H1 (cell line): ENCODE measurements around the gene IBSP. TPM values are rescaled to one million over a fixed set of nuclear protein-coding genes. Genes with fewer than 3 reads are reported as not detected.
A peak's percentile ranks its signal among the peaks of the same experiment; 100 is the strongest.

Source experiments
- CTCF ChIA-PET: fragments of 300-600 bp; sonication (Branson Sonifier 250); formaldehyde crosslinking; loops from one replicate; lab custom pipeline; 2021; ENCODE audit not compliant: partially characterized antibody; lab: Charles Lee
- POLR2A ChIA-PET: fragments of 300-600 bp; sonication (Branson Sonifier 250); formaldehyde crosslinking; loops from one replicate; lab custom pipeline; 2021; ENCODE audit warnings: inconsistent platforms; ENCODE audit not compliant: partially characterized antibody; lab: Charles Lee
- DNase-seq, 2 experiments: peaks; one replicate each; pipeline versions ENCODE4 v3.0.0 to v3.0.0-alpha.2; 2010 to 2022; ENCODE audit warnings: low spot score in 2 of 2, low read depth in 1 of 2, mixed read lengths in 1 of 2
- FAIRE-seq: peaks from 2 replicates; lab custom pipeline; 2011; peaks lifted over from hg19 to GRCh38; lab: Jason Lieb, UNC
- H2AFZ ChIP-seq: 2 replicates; pipeline ENCODE4 v1.8.1; 2012; ENCODE audit warnings: low read length, inconsistent platforms
- H2AK5ac ChIP-seq: 2 replicates; pipeline ENCODE4 v1.6.1; 2013; ENCODE audit warnings: low read depth, low read length
- H2BK120ac ChIP-seq: replicated peaks from 2 replicates; pipeline ENCODE3; 2013; ENCODE audit warnings: low read depth, low read length, inconsistent platforms
- H2BK12ac ChIP-seq: 2 replicates; pipeline ENCODE4 v1.6.1; 2013; ENCODE audit warnings: low read depth, low read length
- H2BK15ac ChIP-seq: 2 replicates; pipeline ENCODE4 v1.6.1; 2013; ENCODE audit warnings: low read length
- H2BK20ac ChIP-seq: 2 replicates; pipeline ENCODE4 v1.6.1; 2013; ENCODE audit warnings: low read length
- H2BK5ac ChIP-seq: 2 replicates; pipeline ENCODE4 v1.6.1; 2013; ENCODE audit warnings: low read depth, low read length
- H3K14ac ChIP-seq: 2 replicates; pipeline ENCODE4 v1.6.1; 2013; ENCODE audit warnings: inconsistent platforms; ENCODE audit not compliant: insufficient read length
- H3K18ac ChIP-seq: 2 replicates; pipeline ENCODE4 v1.6.1; 2013; ENCODE audit warnings: low read length; ENCODE audit errors: extremely low read depth
- H3K23ac ChIP-seq: 2 replicates; pipeline ENCODE4 v1.6.1; 2013; ENCODE audit warnings: inconsistent platforms; ENCODE audit not compliant: insufficient read length
- H3K23me2 ChIP-seq: 2 replicates; pipeline ENCODE4 v1.6.1; 2013; ENCODE audit warnings: low read depth, low read length
- H3K27ac ChIP-seq: 2 replicates; pipeline ENCODE4 v1.6.1; 2011; ENCODE audit warnings: low read depth, low read length, inconsistent platforms
- H3K27me3 ChIP-seq, 4 experiments: replicated peaks in 1 of 4; 1 replicate in 1 of 4; 2 replicates in 3 of 4; pipeline versions ENCODE4 v1.6.1 to v1.8.1; 2011 to 2013; ENCODE audit warnings: low read length in 3 of 4, mild to moderate bottlenecking in 3 of 4, inconsistent platforms in 2 of 4, mixed read lengths in 2 of 4, moderate library complexity in 1 of 4; ENCODE audit not compliant: control insufficient read depth in 3 of 4, insufficient read depth in 3 of 4; ENCODE audit errors: extremely low read depth in 1 of 4
- H3K36me3 ChIP-seq, 4 experiments: 2 replicates each; pipeline versions ENCODE4 v1.6.1 to v1.8.1; 2011 to 2013; ENCODE audit warnings: mild to moderate bottlenecking in 4 of 4, low read length in 3 of 4, moderate library complexity in 2 of 4, control low read depth in 1 of 4, inconsistent platforms in 1 of 4; ENCODE audit not compliant: insufficient read depth in 4 of 4, control insufficient read depth in 2 of 4
- H3K4ac ChIP-seq: replicated peaks from 2 replicates; pipeline ENCODE3; 2013; ENCODE audit warnings: low read length, low read depth, mixed read lengths, inconsistent platforms; ENCODE audit not compliant: insufficient read length
- H3K4me1 ChIP-seq, 4 experiments: replicated peaks in 1 of 4; 1 replicate in 1 of 4; 2 replicates in 3 of 4; pipeline versions ENCODE4 v1.6.1 to v1.8.1; 2011 to 2013; ENCODE audit warnings: low read length in 3 of 4, inconsistent platforms in 2 of 4, mixed read lengths in 1 of 4; ENCODE audit not compliant: insufficient read depth in 4 of 4, control insufficient read depth in 3 of 4
- H3K4me2 ChIP-seq, 2 experiments: 2 replicates each; pipeline versions ENCODE4 v1.6.1 to v1.8.1; 2011 to 2013; ENCODE audit warnings: low read depth in 2 of 2, low read length in 2 of 2, control low read depth in 1 of 2, inconsistent platforms in 1 of 2, mild to moderate bottlenecking in 1 of 2; ENCODE audit not compliant: insufficient read depth in 1 of 2
- H3K4me3 ChIP-seq, 4 experiments: fragments of 200-600, 300-600 bp in 1 of 4; sonication (generic), shearing (Covaris generic), sonication (Bioruptor Twin) in 1 of 4; 2 replicates each; pipeline versions ENCODE4 v1.5.1 to v1.8.1; 2011 to 2016; ENCODE audit warnings: low read length in 4 of 4, low read depth in 3 of 4, control low read depth in 2 of 4, inconsistent platforms in 2 of 4, mild to moderate bottlenecking in 2 of 4, mixed read lengths in 1 of 4, moderate library complexity in 1 of 4; ENCODE audit not compliant: insufficient read depth in 2 of 4; ENCODE audit errors: extremely low read depth in 1 of 4
- H3K56ac ChIP-seq: replicated peaks from 2 replicates; pipeline ENCODE3; 2013; ENCODE audit warnings: low read depth, mild to moderate bottlenecking, mixed read lengths, low read length, inconsistent platforms; ENCODE audit not compliant: insufficient read length
- H3K79me1 ChIP-seq: 2 replicates; pipeline ENCODE4 v1.6.1; 2013; ENCODE audit warnings: low read depth, low read length, control low read depth
- H3K79me2 ChIP-seq, 2 experiments: 2 replicates each; pipeline versions ENCODE4 v1.6.1 to v1.8.1; 2012 to 2013; ENCODE audit warnings: low read length in 2 of 2, mild to moderate bottlenecking in 2 of 2, inconsistent platforms in 1 of 2; ENCODE audit not compliant: insufficient read depth in 2 of 2, control insufficient read depth in 1 of 2
- H3K9ac ChIP-seq, 4 experiments: replicated peaks in 1 of 4; 1 replicate in 1 of 4; 2 replicates in 3 of 4; pipeline versions ENCODE4 v1.6.1 to v1.8.1; 2011 to 2013; ENCODE audit warnings: low read depth in 3 of 4, low read length in 3 of 4, control low read depth in 2 of 4, mild to moderate bottlenecking in 2 of 4, moderate library complexity in 2 of 4, inconsistent platforms in 1 of 4; ENCODE audit errors: extremely low read depth in 1 of 4
- H3K9me3 ChIP-seq, 2 experiments: 2 replicates each; pipeline versions ENCODE4 v1.6.1 to v1.8.1; 2012 to 2013; ENCODE audit warnings: mild to moderate bottlenecking in 2 of 2, moderate library complexity in 2 of 2, control low read depth in 1 of 2, inconsistent platforms in 1 of 2, low read depth in 1 of 2, low read length in 1 of 2, mixed read lengths in 1 of 2; ENCODE audit not compliant: insufficient read depth in 2 of 2
- H4K20me1 ChIP-seq, 2 experiments: replicated peaks in 1 of 2; 2 replicates each; pipeline versions ENCODE3 to v1.8.1; 2011 to 2013; ENCODE audit warnings: inconsistent platforms in 2 of 2, low read length in 2 of 2, mild to moderate bottlenecking in 1 of 2; ENCODE audit not compliant: insufficient read depth in 2 of 2, control insufficient read depth in 1 of 2
- H4K5ac ChIP-seq: 2 replicates; pipeline ENCODE4 v1.6.1; 2013; ENCODE audit warnings: low read length, low read depth, mixed read lengths, inconsistent platforms; ENCODE audit not compliant: insufficient read length
- H4K8ac ChIP-seq: 2 replicates; pipeline ENCODE4 v1.8.0; 2013; ENCODE audit warnings: mild to moderate bottlenecking, moderate library complexity, low read length, inconsistent platforms; ENCODE audit not compliant: insufficient read depth; ENCODE audit errors: extremely low read depth
- H4K91ac ChIP-seq: replicated peaks from 2 replicates; pipeline ENCODE3; 2013; ENCODE audit warnings: low read length, mixed read lengths, inconsistent platforms; ENCODE audit not compliant: insufficient read length
- CEBPB ChIP-seq: IDR thresholded peaks from 2 replicates; pipeline ENCODE4 v1.6.1; 2012; ENCODE audit warnings: low read depth, low read length
- KDM4A ChIP-seq: IDR thresholded peaks from one replicate; pipeline ENCODE4 v1.7.1; 2012; ENCODE audit warnings: low read depth, mild to moderate bottlenecking, moderate library complexity, low read length, inconsistent platforms; ENCODE audit not compliant: severe bottlenecking
- POU5F1 ChIP-seq: IDR thresholded peaks from 2 replicates; pipeline ENCODE4 v1.6.1; 2011; ENCODE audit warnings: low read depth, mild to moderate bottlenecking, low read length, moderate library complexity
- TAF7 ChIP-seq: optimal IDR thresholded peaks from 2 replicates; pipeline ENCODE3; 2011; ENCODE audit warnings: low read depth, mild to moderate bottlenecking, inconsistent platforms, low read length, moderate library complexity, borderline replicate concordance
- WGBS, 2 experiments: shearing (Covaris generic) in 1 of 2; methylation state at CpG; one replicate each; pipeline versions ENCODE4 v1.1.6 to v1.1.7; 2013 to 2015; ENCODE audit warnings: low lambda C conversion rate in 2 of 2, mixed read lengths in 2 of 2, inconsistent platforms in 1 of 2, low coverage in 1 of 2, missing lambda C conversion rate in 1 of 2; ENCODE audit not compliant: insufficient replicate concordance in 2 of 2, insufficient coverage in 1 of 2, insufficient read length in 1 of 2; ENCODE audit errors: extremely low coverage in 1 of 2, missing lambda C conversion rate in 1 of 2; 5-methylcytosine and 5-hydroxymethylcytosine counted together
- polyA plus RNA-seq, 7 experiments: library from polyadenylated mRNA; depleted of rRNA in 3 of 7; stranded (reverse) in 5 of 7; unstranded in 2 of 7; fragments of >200 nt in 5 of 7; fragments of 200-250 nt in 2 of 7; gene quantifications; 1 replicate in 5 of 7; 2 replicates in 1 of 7; 4 replicates in 1 of 7; pipeline versions ENCODE4 v1.2.1 to v1.2.3, GENCODE V29; 2011 to 2013; ENCODE audit warnings: missing spikeins in 2 of 7, mixed read lengths in 2 of 7
- total RNA-seq: library from RNA; stranded (reverse); fragmentation: NEBNext Ultra II Directional; extraction: Animal tissue kit (Norgen Biotek cat#: 25700); gene quantifications from 2 replicates; pipeline ENCODE4 v1.2.1, GENCODE V29; 2021

The IBSP gene
- total and polyA plus RNA-seq, 2 of the 8 experiments (the other 6 are each of a cell fraction or from before 2014, with no cell fraction given): not detected

DNA sequence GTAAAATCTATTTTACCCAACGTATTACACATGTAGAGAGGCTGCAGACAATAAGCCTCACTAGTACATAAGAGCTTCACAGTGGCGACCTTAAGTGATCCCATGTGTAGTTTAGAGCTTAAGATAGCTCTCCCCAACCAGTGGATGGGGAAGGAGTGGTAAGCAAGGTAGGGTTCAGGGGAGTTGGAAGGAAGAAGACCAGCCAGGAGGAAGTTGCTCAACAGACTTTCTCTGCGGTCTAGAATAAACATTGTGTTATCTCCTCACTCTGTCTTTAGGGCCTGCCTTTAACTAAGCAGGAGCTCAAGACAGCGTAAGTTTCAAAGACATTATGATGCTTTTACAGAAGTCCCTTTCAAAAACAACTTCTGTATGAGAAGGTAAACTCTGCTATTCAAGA is 50.3 kb downstream of the IBSP start:
- H4K5ac ChIP-seq: no peak overlapping the region
- ChIA-PET POLR2A (interaction anchor here (0.6 to 1.7 kb wide), 5 partner anchors 13 to 170 kb away, joined by 3 to 4 read pairs (median 4); no protein-coding TSS in a partner anchor), CTCF (interaction anchor here (0.5 to 5.8 kb wide), 84 partner anchors 8 to 949 kb away, joined by 3 to 93 read pairs (median 4); partner anchors contain the start of genes MEPE and SPP1)
- no peaks in the 10 kb centered on the region for H3K36me3 ChIP-seq
- H2BK5ac ChIP-seq: no peak overlapping the region
- peaks cover 0 to 12% (median 6%) of the 10 kb centered on the region in 4 experiments; a peak in 6 of 7 replicates for H3K4me1 ChIP-seq
- no peak overlapping the region for H3K27ac ChIP-seq
- H2BK120ac ChIP-seq: no peak overlapping the region
- no peak overlapping the region for H3K4me2 ChIP-seq
- peaks cover 0 to 9% of the 10 kb centered on the region in 2 experiments; a peak in 2 of 4 replicates for H3K79me2 ChIP-seq
- H2AK5ac ChIP-seq: no peak overlapping the region
- WGBS, 2 experiments: 72% methylated on average over 4 of the region's 4 CpGs; no CpG with 5 or more reads in 1 of the 2 experiments
- no peaks in the 10 kb centered on the region for H3K79me1 ChIP-seq
- no peaks in the 10 kb centered on the region for H3K23me2 ChIP-seq
- H4K91ac ChIP-seq: no peak overlapping the region
- no peaks in the 10 kb centered on the region for H3K27me3 ChIP-seq
- no peak overlapping the region for H3K23ac ChIP-seq
- DNase-seq (no peak), FAIRE-seq (no peak)
- H3K4me3 ChIP-seq: no peak overlapping the region
- H2BK15ac ChIP-seq: 0 out of 2 replicates have a peak overlapping the region, but pooled peaks have one; percentile 5
- H3K4ac ChIP-seq: no peak overlapping the region
- no peak overlapping the region for H2AFZ ChIP-seq
- H2BK20ac ChIP-seq: no peak overlapping the region
- no peak overlapping the region for H3K18ac ChIP-seq
- H3K9ac ChIP-seq: no peak overlapping the region
- 0 out of 2 replicates have a peak, but pooled peaks have one; percentile 9 for TF ChIP-seq CEBPB
- no peak for TF ChIP-seq POU5F1
- no peak for TF ChIP-seq TAF7
- TF ChIP-seq KDM4A: no peak
- H4K20me1 ChIP-seq: no peaks in the 10 kb centered on the region
- H3K14ac ChIP-seq: no peak overlapping the region
- no peaks in the 10 kb centered on the region for H3K9me3 ChIP-seq
- no peak overlapping the region for H3K56ac ChIP-seq
- H2BK12ac ChIP-seq: no peak overlapping the region
- no peak overlapping the region for H4K8ac ChIP-seq
